ENCODE results near the gene PLEKHF1.
A peak's percentile ranks its signal among the peaks of the same experiment; 100 is the strongest.
"Not testable (repeated sequence)": the region's sequence is repeated elsewhere in the genome, so short reads cannot be mapped to it uniquely, and the experiment has no call there.

Gene PLEKHF1

GRCh38 chr19:29704562-29705558 lies 39.6 kb downstream of the PLEKHF1 start:
- peak; percentile 55 for DNase-seq

GRCh38 chr19:29705706-29706105 lies 40.4 kb downstream of the PLEKHF1 start:
- DNase-seq = no peak

GRCh38 chr19:29706635-29707034 lies 41.4 kb downstream of the PLEKHF1 start:
- DNase-seq = no peak

DNA sequence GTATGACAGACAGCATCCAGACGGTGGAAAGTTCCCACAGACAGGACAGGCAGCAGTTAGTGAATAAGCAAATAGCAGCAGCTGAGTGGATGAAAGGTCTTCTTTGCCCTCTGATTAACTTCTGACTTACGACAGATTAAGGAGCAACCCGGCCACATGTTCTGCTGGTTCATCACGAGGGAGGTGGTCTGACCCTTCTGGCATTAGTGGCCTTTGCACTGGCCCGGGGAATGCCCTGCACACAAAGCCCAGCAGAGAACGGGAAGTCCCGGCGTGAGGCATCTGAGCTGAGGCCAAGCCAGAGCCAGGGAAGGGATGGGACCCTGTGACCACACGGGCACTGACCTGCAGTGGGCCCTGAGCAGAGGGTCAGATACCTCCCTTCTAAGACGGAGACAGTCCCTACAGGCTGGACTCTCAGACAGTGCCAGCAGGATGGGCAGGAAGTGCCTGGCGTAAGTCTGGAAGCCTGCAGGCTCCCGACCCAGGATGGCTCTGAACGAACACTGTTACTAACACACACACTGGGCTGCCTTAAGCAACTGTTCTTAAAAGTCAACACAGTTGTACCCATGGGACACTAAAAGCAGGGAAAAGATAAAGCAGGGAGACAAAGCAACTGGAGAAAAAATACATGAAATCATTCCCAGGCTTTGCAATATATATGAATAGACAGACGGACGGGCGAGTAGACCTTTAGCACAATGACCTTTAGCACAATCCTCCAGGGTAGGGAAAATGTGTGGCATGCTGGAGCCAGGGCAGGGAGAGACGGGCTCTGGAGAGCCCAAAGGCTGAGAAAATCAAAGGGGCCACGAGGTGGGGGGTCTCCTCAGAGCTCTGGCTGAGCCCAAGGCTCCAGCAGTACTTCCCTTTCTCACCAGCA lies 43.5 kb downstream of the PLEKHF1 start:
- DNase-seq = no peak

- DNase-seq = not testable (repeated sequence)
These were observed 44.2 kb downstream of the PLEKHF1 start for GRCh38 chr19:29709440-29709798.

DNA sequence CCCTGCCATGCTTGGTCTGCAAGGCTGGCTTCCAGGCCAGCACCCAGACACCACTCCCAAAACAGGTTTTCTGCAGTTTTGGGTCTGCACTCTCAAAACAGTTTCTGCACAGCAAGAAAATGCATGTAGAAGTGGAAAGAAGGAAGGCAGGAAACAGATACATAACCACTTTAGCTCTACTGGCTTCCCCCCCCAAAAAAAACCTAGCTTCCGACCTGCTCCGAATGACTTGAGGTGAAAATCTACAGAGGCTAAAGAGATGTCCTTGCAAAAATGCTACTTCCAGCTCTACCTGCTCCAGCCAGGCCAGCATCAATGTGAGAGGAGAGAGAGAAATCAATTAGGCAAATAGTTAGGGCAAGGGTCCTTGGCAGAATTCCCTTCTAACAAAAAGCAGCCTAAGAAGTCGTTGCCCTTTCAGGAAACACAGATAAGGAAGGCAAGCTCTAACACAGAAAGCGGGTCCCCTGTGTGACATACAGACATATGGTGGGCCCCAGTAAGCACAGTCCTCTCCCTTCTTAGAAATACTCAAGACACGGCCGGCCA lies 46.4 kb downstream of the PLEKHF1 start:
- DNase-seq = no peak

- no peak for DNase-seq
These were observed 47.7 kb downstream of the PLEKHF1 start for GRCh38 chr19:29712744-29713516.

DNA sequence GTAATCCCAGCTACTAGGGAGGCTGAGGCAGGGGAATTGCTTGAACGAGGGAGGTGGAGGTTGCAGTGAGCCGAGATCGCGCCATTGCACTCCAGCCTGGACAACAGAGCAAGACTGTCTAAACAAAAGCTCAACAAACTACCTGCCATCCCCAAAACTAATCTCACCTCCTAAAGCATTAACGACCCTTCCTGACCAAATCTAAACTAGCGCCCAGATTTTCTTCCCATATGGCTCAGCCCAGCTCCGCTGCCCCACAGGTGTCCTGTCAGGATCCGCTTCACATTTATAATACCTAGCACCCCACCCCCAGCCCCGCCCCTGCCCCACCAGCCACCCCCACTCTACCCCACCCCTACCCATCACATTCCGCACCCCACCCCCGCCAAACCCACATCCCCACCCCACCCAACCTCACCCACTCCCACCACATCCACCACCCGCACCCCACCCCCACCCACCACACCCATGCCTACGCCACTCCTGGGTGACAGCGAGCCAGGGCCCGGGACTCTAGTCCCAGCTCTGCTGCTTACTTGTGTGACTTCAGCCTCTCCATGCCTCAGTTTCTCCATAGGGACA lies 49.2 kb downstream of the PLEKHF1 start:
- no peak for DNase-seq

GRCh38 chr19:29714953-29715700 lies 49.9 kb downstream of the PLEKHF1 start, which contains the start of gene C19orf12:
Gene C19orf12, minus strand, starts transcription at chr19:29715261. Its CDS starts 6,848 bp downstream, at chr19:29708413.
- DNase-seq = peak; percentile 71

GRCh38 chr19:29715701-29716581 lies 50.7 kb downstream of the PLEKHF1 start:
- no peak for DNase-seq

DNA sequence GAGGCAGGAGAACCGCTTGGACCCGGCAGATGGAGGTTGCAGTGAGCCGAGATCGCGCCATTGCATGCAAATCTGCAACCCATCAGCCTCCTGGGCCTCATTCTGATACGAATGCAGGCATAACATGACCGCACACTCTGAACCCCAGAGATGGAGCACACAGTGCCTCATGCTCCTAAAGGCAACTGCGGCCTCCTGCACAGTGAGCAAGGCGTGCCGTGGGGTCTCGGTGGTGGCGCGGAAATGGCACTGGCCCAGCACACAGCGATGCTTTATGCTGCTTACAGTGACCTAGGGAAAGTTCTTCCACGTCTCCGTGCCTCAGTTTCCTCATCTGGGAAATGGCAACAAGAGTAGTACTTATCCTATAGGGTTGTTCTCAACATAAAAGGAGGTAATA lies 51.8 kb downstream of the PLEKHF1 start:
- no peak for DNase-seq

DNA sequence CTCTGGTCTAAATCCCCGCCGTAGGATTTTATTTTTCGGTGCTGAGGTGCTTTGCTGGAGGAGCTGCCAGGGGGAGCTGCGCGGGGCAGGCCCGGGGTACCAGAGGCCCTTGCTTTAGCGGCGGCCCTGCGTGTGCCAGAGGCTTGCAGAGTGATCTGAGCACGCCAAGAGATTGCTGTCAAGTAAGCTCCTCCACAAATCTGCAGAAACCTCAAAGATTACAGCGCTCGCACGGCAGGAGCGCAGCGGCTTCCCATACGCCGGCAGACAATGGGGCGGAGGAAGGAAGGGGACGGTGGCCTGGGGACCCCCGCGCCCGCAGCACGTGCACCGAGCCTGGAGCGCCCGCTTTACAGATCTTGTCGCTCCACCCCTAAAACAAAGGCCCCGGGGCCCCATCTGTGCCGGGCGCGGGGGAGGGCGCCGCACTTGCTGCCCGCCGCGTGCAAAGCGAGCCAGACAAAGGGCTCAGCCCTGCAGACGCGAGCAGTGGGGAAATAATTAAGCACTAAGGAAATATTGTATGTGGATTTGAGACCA lies 58.9 kb downstream of the PLEKHF1 start:
- DNase-seq = peak; percentile 33

GRCh38 chr19:29724746-29725145 lies 59.5 kb downstream of the PLEKHF1 start:
- DNase-seq = no peak
